ENCODE measurements around the gene ELF4. TPM values are rescaled to one million over a fixed set of nuclear protein-coding genes. Genes with fewer than 3 reads are reported as not detected.

The ELF4 gene
- total and polyA plus RNA-seq, 9 of the 15 experiments (the other 6 are each of a cell fraction or from before 2014, with no cell fraction given), result 5.9 to 55.8 (median 25.2) TPM

GRCh38 chrX:130082244-130083106, 27.8 kb downstream of the ELF4 start (continued):
- peak; percentile 38 to 56; a peak in 1 of 4 replicates for TF ChIP-seq ETV6 (IDR thresholded peaks at IDR 0.05; ENCODE audit: borderline replicate concordance in 1 of 2, low read depth in 2 of 2, low read length in 1 of 2)
- TF ChIP-seq ETV6 (CRISPR knock-in tag; IDR thresholded peaks at IDR 0.05; ENCODE audit: borderline replicate concordance), result no peak
- 0 out of 6 replicates have a peak, but pooled peaks of 1 of the 3 experiments have one; percentile 19 for TF ChIP-seq ZBTB11 (CRISPR knock-in tag; IDR thresholded peaks at IDR 0.05)
- peak; percentile 23 for TF ChIP-seq MXD1 (CRISPR knock-in tag; IDR thresholded peaks at IDR 0.05; ENCODE audit: borderline replicate concordance, poor library complexity, severe bottlenecking)
- TF ChIP-seq TAF1 (IDR thresholded peaks at IDR 0.05; ENCODE audit: control insufficient read depth, extremely low read depth, insufficient read depth, low read length, severe bottlenecking), result no peak
- peak; percentile 36 for TF ChIP-seq CBFA2T2 (conservative IDR thresholded peaks at IDR 0.05)
- no peak for TF ChIP-seq COPS2 (conservative IDR thresholded peaks at IDR 0.05)
- TF ChIP-seq ZNF354B (CRISPR knock-in tag; IDR thresholded peaks at IDR 0.05), result no peak
- TF ChIP-seq THRA (IDR thresholded peaks at IDR 0.05), result no peak
- no peak for TF ChIP-seq HNRNPL (IDR thresholded peaks at IDR 0.05; ENCODE audit: low read depth, low read length)
- TF ChIP-seq HDAC1 (IDR thresholded peaks at IDR 0.05), result peak in 1 of 2 experiments; percentile 90; a peak in 2 of 4 replicates
- no peak for TF ChIP-seq SREBF1 (IDR thresholded peaks at IDR 0.05; ENCODE audit: borderline replicate concordance, low read depth, low read length)
- peak; percentile 72 for TF ChIP-seq STAT5A (IDR thresholded peaks at IDR 0.05; ENCODE audit: borderline replicate concordance, low read length)
- TF ChIP-seq ZNF511 (CRISPR knock-in tag; IDR thresholded peaks at IDR 0.05), result no peak
- no peak for TF ChIP-seq HLTF (IDR thresholded peaks at IDR 0.05)
- peak; percentile 48; the same call in 1 of the 2 replicates for TF ChIP-seq TFAP4 (CRISPR knock-in tag; IDR thresholded peaks at IDR 0.05; ENCODE audit: borderline replicate concordance)
- TF ChIP-seq SIX5 (IDR thresholded peaks at IDR 0.05; ENCODE audit: borderline replicate concordance in 1 of 2, insufficient read depth in 1 of 2, low read depth in 1 of 2, low read length in 2 of 2), result no peak

Data from K562 (cell line).